Cardiac fibroblast (primary cell): ENCODE data around the gene CLTA.
A peak's percentile ranks its signal among the peaks of the same experiment; 100 is the strongest.

Source experiments
- DNase-seq, 2 donors: peaks; one replicate each; pipeline versions ENCODE4 v3.0.0 to v3.0.0-alpha.2; 2010; ENCODE audit warnings: low read depth in 2 of 2
- H3K4me3 ChIP-seq, 2 donors: replicated peaks in 1 of 2; 1 replicate in 1 of 2; 2 replicates in 1 of 2; pipeline ENCODE4 v1.5.1; 2011; ENCODE audit warnings: low read depth in 2 of 2, low read length in 2 of 2, mild to moderate bottlenecking in 2 of 2, moderate library complexity in 1 of 2
- CTCF ChIP-seq: IDR thresholded peaks from one replicate; pipeline ENCODE4 v1.5.1; 2011; ENCODE audit warnings: low read depth, mild to moderate bottlenecking, low read length, inconsistent platforms

CLTA gene

GRCh38 chr9:36207016-36207415 is 16.3 kb downstream of the CLTA start:
- no peak for TF ChIP-seq CTCF
- no peak overlapping the region for H3K4me3 ChIP-seq
- peak in 1 of 2 donors; percentile 68 for DNase-seq

DNA sequence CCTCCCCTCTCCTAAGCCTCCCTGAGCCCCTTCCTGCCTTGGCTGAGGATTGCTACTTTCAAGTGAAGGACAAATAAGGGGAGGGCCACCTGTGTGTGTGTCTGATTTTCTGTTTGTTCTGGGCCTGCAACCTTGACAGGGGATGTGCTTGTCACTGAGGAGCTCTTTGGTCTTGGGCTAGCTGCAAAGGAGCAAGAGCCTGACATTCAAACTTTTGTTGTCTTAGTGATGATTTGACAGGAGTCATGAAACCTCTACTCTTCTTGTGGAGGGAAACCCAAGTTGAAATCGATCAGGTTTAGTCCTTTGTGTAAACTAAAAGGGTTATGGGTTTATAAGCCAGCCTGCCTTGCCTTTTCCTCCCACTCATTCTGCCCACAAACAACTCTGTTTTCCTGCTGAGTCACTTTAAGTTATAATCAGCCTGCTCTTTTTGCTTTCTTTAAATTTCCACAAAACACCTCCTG is 16.9 kb downstream of the CLTA start:
- DNase-seq = peak; percentile 48 to 54
- no peak overlapping the region for H3K4me3 ChIP-seq
- TF ChIP-seq CTCF = no peak

DNA sequence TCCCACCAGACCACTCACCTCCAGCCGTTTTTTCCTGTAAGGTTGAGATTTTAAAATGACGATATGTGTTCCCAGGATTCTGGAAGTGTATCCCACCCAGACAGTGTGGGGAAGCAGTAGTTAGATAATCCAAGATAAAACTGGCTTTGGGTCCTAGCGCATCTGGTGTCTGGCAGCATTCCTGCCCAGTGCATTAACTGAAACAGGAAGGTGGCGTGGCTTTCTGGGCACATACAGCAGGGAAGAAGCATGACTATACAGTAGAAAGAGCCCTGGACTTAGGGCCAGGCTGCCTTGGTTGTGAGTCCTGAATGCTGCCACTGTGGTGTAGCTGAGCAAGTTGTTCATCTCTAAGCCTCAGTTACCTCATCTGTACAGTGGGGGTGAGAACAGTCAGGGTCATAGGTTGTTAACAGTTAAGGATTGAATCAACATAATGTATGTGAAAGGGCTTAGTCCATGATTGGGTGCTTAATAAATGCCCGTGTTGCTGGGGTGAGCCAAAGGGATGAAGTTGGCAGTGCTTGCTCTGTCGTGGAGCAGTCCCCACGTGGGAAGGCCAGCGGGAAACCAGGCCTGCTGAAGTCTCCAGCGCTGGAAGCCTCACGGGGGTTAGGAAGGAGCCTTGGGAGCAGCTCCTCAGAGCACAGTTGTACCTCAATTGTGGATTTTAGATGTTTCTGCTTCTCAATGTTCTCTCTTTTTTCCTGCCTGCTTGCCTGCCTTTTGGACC is 18.0 kb downstream of the CLTA start:
- no peak for TF ChIP-seq CTCF
- DNase-seq = peak in 1 of 2 donors; percentile 37
- no peak overlapping the region for H3K4me3 ChIP-seq

- no peak overlapping the region for H3K4me3 ChIP-seq
- TF ChIP-seq CTCF = no peak
- DNase-seq = no peak
Measured at GRCh38 chr9:36210722-36211121, 20.0 kb downstream of the CLTA start.

- TF ChIP-seq CTCF = no peak
- H3K4me3 ChIP-seq = no peak overlapping the region
- no peak for DNase-seq
Measured at GRCh38 chr9:36211510-36211909, 20.8 kb downstream of the CLTA start.

DNA sequence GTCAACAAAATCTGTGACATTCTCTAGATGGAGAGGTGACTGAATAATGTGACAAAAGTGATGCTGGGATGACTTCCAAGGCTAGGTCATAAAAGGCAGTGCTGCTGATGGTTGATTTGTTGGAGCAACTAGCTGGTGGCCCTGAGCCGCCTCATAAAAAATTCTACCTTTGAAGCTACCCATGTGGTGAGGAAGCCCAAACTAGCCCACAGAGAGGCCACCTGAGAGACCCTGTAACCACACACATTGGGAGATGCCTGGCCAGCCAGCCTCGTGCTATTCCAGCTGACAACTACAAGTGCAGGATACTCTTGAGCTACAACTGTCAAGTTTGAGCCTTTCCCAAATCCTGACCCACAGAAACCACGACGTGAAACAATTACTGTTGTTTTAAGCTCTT is 22.7 kb downstream of the CLTA start:
- H3K4me3 ChIP-seq = no peak overlapping the region
- no peak for DNase-seq
- TF ChIP-seq CTCF = no peak

GRCh38 chr9:36213989-36214388 is 23.3 kb downstream of the CLTA start:
- peak in 1 of 2 donors; percentile 20 for DNase-seq

More at GRCh38 chr9:36213989-36214388, 23.3 kb downstream of the CLTA start:
- H3K4me3 ChIP-seq = no peak overlapping the region
- no peak for TF ChIP-seq CTCF
